ENCODE measurements around the gene MPND.

The MPND gene

GRCh38 chr19:4385291-4386040, 42.1 kb downstream of the MPND start:
- no peak for DNase-seq

DNA sequence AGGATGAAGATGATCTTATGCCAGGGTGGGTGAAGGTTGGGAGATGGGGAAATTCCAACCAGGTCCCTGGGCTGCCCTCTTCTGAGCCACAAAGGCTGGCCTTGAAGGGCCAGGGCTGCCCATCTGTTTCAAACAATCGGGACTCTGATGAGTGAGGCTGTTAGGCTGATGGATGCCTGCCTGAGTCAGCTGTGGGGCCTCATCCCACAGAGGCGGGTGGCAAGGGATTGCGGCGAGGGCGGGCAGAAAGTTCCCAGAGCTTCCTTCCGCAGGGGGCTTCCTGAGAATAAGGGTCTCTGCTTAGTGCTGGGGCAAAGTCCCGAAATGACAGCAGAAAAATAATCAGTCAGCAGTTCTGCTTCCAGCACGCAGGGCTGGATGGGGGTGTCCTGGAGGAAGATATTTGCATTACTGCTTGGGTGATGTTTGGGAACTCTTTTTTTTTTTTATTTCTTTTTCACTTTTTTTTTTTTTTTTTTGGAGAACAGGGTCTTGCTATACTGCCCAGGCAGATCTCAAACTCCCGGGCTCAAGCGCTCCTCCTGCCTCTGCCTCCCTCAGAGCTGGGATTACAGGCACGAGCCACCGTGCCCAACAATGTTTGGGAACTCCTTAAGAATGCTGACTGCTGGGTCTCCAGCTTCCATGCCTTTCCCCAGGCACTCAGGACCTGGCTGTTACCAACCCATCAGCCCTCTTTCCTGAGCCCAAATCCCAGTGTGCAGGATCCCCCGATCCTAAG, 42.9 kb downstream of the MPND start:
- DNase-seq: no peak

- DNase-seq: no peak
These were observed 45.1 kb downstream of the MPND start for GRCh38 chr19:4388337-4389063.

DNA sequence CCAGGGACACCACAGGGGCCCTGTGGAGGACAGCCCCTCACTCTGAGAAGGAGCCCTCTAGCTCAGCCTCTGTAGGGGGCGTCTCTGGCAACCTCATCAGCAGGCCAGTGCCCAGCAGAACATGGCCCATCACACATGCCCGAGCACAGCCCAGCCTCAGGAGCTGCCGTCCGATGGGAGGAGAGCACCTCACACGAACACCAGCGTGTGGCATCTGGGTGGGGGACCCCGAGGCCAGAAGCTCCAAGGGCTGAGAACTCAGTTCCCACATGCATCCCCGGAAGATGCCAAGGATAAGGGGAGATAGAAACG, 45.7 kb downstream of the MPND start:
- DNase-seq: no peak

DNA sequence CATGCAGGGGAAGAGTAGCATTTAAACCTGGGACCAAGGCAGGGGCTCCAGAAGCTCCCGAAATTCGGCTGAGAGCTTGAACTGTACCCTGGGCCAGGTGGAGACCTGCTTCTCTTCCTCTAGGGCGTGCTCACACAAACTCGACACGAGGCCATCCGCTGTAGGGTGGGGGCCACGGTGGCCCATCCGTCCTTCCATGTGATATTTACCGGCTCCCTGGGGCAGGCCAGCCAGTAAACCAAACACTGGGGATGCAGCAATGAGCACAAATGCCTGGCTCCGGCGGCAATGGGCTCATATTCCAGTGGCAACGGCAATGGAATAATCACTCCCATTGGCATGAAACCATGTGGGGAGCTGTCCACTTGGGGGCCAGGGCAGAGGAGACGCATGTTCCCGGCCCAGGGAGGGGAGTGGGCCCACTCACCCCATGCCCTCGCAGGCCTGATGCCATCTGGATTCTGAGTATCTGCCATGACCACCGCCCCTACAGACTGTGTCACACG, 46.2 kb downstream of the MPND start:
- no peak for DNase-seq

GRCh38 chr19:4390017-4390566, 46.7 kb downstream of the MPND start:
- DNase-seq: no peak

GRCh38 chr19:4390567-4391305, 47.4 kb downstream of the MPND start:
- no peak for DNase-seq

GRCh38 chr19:4391306-4391693, 47.9 kb downstream of the MPND start:
- DNase-seq: no peak

DNA sequence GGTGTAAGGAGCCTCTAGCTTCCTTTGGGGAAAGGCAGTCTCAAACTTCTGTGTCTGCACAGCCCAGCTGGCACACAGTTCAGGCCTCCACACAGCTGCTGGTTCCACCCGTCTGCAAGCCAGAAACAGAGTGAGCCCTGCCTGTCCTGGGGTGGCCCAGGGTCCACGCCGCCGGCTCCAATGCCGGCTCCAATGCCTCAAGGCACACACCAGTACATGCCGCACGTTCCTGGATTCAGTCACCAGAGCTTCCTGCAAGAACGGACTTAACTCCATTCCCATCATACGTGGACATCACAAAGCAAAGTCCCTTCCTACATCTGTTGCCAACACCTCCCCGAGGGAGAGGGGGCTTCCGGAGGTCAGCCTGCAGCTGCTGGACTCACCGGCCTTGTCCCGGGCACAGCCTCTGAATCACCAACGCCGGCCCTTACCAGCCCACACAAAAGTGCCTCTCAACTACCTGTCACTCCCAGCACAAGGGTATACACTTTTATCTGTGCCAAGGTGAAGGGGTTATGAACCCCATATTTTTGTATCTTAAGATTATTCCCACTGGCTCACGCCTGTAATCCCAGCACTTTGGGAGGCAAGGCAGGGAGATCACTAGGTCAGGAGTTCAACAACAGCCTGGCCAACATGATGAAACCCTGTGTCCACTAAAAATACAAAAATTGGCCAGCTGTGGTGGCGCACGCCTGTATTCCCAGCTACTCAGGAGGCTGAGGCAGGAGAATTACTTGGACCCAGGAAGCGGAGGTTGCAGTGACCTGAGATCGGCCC, 48.5 kb downstream of the MPND start:
- no peak for DNase-seq

DNA sequence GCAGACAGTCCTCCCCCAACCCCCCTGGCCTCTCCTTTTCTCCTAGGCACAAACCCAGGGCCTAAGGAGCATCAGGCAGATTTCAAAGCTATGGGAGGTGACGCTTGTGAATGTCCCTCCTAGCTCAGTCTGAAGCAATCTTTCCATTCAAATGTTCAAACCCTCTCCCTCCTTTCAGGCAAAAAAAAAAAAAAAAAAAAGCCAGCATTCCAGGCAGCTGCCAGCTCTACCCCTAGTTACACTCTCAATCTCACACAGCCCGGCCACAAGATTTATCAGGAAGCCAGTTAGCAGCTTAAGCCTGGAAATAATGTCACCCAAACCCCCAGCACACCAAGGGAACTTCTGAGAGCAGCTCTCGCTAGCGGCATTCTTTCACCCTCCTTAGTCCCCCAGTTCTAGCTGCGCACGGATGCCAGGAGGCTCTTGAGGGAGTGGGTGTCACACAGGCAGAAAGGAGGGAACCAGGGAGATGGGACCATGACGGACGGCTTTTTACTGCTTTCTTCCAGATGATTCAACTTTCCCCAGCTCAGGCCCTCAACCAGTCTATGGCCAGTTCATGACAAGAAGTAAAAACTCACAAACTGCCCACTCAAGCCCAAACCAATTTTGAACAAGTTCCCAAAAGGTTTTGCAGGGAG, 50.7 kb downstream of the MPND start:
- DNase-seq: no peak

DNA sequence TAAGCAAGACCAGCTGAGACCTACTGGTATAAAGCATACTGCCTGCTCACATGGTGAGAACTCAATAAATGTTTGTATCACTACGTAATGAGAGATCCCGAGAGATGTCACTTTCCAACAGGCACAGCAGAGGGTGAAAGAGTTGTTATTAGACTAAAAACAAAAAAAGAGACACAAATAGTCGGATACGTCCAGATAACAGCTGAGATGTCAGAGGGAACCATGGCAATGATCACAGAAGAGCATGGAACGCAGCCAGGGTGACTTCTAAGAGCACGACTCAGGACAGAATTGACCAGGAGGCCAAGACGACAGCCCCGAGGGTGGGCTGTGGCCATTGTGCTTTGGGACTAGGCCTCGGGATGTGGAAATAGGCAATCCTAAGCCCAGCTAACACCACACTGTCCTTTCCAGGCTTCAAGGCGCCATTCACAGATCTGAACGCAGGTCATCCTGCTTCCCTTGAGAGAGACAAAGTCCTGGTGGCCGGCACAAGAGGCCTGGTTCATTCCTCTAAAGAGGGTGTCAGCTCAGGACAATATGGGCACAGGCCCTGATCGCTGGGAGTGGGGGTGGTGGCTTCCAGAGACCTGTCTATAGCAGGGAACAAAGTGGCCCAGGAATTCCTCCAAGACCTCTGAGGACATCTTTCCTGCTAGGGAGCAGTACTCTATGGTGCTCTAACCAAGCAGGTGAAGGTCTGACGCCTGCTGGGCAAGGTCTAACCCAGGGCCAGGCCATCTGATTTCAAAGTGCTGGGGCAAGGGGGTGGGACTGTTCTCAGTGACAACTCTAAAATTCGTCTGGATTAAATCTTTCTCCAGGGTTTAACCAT, 53.8 kb downstream of the MPND start:
- no peak for DNase-seq

DNA sequence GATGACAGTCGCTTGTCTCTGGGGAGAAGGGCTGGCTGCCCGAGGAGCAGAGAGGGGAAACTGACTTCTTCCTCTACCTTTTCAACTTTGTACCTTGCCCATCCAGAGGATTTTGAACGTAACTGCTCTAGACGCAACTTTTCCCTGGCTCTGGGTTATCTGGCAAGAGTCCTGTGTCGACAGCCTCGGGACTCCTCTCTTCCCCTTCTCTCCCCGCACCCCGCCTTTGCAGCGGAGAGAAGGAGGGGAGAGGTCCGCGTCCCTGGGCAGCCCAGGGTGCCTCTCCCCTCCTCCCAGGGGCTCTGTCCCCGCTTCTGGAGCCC, 56.4 kb downstream of the MPND start:
- DNase-seq: no peak

DNA sequence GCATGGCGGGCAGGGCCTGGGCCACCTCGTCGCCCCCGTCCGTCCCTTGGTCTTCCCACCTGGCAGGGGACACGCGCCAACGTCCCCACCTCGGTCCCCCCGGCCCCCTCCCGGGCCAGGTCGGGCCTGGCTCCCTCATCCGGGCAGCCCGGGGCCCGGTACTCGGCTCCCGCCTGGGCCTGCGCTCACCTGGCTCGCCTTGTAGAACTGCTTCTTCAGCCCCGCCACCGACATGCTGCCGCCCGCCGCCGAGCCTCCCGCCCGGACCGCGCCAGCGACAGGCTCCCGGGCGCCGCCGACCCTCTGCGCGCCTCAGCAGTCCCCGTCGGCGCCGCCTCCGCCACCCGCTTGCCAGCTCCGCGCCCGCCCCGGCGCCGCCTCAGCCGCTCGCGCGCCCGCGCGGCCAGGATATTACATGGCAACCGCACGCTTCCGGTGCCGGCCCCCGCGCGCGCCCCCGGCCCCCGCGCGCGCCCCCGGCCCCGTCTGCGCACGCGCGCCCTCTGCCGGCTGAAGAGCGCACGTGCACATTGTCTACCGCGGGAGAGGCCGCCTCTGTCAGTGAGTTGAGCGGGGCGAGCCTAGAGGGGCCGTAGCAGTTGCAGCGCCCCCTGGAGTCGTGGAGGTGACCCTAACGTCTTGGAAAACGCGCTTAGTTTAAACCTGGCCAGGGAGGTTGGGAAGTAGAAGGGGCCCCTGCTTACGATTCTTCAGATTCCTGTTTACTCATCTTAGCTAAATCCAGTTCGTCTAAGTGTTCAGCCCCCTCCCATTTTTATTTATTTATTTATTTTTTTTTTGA, 57.0 kb downstream of the MPND start, which contains the start of gene SH3GL1:
SH3GL1 (minus strand) TSS at position 413 of the 802 bp plus-strand sequence; CDS start at position 234, 179 bp downstream.
- peak; percentile 88 for DNase-seq

DNA sequence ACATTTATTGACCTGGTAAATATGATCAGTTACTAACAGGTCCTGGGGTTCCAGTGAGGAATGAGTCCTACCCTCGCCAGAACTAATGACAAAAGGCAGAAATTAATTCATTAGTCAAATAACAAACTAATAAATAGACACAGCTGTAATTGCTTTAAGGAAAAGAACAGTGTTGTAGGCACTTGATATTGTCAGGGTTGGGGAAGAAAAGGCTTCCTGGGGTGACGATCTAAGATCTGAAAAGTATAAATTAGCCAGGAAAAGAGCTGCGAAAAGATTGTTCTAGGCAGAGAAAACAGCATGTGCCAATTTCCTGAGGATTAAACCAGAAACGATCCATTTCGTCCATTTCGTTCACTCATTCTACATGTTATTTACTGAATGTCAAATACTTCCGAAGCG, 58.4 kb downstream of the MPND start:
- DNase-seq: no peak

DNA sequence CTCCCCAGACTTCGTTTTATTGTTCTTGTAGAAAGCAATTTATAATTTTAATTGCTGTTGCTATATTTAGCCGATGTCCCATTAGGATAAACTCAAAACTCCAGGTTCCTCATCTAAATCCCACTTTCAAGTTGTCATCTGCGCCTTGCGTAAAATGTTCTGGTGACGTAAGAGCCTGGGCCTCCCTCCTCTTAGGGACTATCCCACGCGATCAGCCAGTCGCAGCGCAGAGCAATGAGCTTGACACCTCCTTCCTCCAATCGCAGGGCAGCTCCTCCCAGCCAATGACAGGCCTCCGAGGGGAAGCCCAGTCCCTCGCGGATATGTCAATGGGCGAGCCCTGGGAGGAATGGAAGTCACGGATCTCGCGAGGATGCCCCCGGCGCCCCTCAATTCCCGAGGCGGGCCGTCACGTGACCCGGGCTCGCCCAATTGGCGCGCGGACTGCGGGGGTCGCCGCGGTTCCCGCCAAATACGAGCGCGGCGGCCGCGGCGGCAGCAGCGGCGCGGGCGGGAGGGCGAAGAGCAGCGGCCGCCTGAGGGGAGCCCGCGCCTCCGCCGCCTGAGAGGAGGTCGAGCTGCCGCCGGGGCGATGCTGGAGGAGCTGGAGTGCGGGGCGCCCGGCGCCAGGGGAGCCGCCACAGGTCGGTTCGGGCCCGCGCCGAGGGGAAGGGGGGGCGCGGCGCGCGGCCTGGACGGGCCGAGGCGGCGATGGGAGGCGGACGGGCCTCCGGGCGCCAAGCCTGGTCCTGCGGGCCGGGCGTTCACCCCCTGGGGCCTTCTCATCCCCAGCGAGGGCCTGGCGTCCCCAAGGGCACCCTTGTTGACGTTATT, 59.0 kb downstream of the MPND start, which contains the start of gene CHAF1A:
CHAF1A (plus strand) TSS at position 470 of the 834 bp plus-strand sequence; CDS start at position 593, 123 bp downstream.
- peak; percentile 100 for DNase-seq

- DNase-seq: no peak
These were observed 59.8 kb downstream of the MPND start for GRCh38 chr19:4403005-4403761.

DNA sequence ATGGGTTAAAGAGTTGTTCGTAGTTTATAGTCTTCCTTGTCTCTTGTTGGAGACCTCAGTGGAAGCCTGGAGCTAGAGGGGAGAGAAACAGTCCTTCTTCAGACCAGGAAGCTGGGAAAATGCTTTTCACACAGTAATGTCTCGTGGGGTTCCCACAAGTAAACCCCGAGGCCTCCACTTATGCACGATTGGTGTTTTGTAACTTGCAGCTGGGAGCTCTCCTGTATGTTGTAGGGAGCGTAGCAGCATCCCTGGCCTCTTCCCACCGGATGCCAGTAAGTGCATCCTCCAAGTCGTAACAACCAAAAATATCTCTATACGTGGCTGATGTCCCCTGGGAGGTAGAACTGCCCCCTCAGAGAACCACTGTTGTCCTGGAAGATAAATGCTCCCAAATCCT, 62.6 kb downstream of the MPND start:
- no peak for DNase-seq

DNA sequence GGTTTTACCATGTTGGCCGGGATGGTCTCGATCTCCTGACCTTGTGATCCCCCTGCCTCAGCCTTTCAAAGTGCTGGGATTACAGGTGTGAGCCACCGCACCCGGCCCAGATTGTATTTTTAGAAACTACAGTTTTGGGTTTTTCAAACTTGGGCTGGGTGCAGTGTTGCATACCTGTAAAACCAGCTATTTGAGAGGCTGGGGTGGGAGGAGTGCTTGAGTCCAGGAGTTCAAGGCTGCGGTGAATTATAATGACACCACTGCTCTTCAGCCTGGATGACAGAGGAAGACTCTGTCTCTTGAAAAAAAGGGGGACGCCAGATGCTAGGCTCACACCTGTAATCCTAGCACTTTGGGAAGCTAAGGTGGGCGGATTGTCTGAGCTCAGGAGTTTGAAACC, 63.3 kb downstream of the MPND start:
- no peak for DNase-seq
